ENCODE results near the gene DACH1.

DNA sequence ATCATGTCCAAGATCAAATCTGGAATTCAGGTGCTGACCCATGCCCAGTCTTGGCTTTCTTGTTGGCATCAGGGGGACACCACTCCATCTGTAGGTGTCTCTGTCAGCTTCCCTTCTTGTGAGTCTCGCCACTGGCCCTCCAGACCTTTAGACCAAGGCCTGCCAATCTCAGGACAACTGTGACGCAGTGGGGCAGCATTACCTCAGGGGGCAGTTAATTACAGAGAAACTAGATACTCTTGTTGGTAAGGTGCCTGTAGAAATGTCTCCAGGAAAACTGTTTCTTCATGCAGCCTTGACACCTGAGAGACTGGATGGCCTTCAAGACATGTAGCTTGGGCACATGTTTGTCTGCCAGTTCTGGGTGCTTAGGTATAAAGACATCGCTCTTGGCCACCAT is 46.7 kb upstream of the DACH1 start:
- TF ChIP-seq, protein P1, sequence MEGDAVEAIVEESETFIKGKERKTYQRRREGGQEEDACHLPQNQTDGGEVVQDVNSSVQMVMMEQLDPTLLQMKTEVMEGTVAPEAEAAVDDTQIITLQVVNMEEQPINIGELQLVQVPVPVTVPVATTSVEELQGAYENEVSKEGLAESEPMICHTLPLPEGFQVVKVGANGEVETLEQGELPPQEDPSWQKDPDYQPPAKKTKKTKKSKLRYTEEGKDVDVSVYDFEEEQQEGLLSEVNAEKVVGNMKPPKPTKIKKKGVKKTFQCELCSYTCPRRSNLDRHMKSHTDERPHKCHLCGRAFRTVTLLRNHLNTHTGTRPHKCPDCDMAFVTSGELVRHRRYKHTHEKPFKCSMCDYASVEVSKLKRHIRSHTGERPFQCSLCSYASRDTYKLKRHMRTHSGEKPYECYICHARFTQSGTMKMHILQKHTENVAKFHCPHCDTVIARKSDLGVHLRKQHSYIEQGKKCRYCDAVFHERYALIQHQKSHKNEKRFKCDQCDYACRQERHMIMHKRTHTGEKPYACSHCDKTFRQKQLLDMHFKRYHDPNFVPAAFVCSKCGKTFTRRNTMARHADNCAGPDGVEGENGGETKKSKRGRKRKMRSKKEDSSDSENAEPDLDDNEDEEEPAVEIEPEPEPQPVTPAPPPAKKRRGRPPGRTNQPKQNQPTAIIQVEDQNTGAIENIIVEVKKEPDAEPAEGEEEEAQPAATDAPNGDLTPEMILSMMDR (IDR thresholded peaks at IDR 0.05; ENCODE audit: low read depth, low read length): no peak
- no peak for TF ChIP-seq EZH2phosphoT487 (IDR thresholded peaks at IDR 0.05; ENCODE audit: low read depth)
